A204.1 (cell line): ENCODE results near the gene MORN3.

Source experiments
- FAIRE-seq: peaks from 2 replicates; lab custom pipeline; 2012; peaks lifted over from hg19 to GRCh38; lab: Jason Lieb, UNC

Gene MORN3

GRCh38 chr12:121602766-121603165 lies 66.7 kb downstream of the MORN3 start:
- no peak for FAIRE-seq

- FAIRE-seq, result no peak
These were observed 68.6 kb downstream of the MORN3 start for GRCh38 chr12:121600702-121601336.
